GM12891 (cell line): Measurements from ENCODE around the gene OR10A3.

Experiments used
- POLR2A ChIP-seq: IDR thresholded peaks from 2 replicates; pipeline ENCODE4 v1.6.1; 2011; ENCODE audit warnings: low read depth, low read length, control low read depth
- POLR2AphosphoS5 ChIP-seq: IDR thresholded peaks from 2 replicates; pipeline ENCODE4 v1.6.1; 2011; ENCODE audit warnings: low read depth, low read length, control low read depth
- POU2F2 ChIP-seq: IDR thresholded peaks from 2 replicates; pipeline ENCODE4 v1.6.1; 2011; ENCODE audit warnings: low read depth, mild to moderate bottlenecking, control low read depth, low read length, moderate library complexity

GRCh38 chr11:7969756-7970646 is 28.5 kb upstream of the OR10A3 start:
- TF ChIP-seq POLR2AphosphoS5 = no peak
- TF ChIP-seq POLR2A = no peak
- no peak for TF ChIP-seq POU2F2
